ENCODE measurements around the gene DDT.
"Not testable (repeated sequence)": the region's sequence is repeated elsewhere in the genome, so short reads cannot be mapped to it uniquely, and the experiment has no call there.

The DDT gene

DNA sequence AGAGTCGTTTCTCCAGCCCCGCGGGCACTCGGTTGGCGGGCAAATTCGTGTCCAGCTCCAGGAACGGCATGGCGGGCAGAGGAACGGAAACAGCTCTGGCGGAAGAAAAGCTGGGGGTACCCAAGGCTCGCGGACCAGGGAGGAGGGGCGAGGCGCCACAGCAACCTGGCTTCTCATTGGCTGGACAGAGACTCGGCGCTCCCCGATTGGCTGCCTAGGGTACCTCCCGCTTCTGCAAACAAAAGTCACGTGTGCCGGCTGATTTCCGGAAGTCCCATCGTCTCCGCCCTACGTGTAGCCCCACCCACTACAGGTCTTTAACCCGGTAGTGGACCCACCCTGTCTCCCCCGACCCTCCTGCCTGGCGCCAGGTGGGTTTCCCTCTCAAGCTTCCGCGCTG is at the start of gene DDT:
Gene DDT, minus strand, starts transcription at position 97 of the 400 bp plus-strand sequence. Its CDS starts 27 bp downstream, at position 70.
- not testable (repeated sequence) for H3K4me3 Mint-ChIP-seq, H3K9me3 Mint-ChIP-seq, H3K27me3 Mint-ChIP-seq, DNase-seq, H3K27ac Mint-ChIP-seq
- peaks cover 18 to 26% of the 10 kb centered on the region in 2 donors for H3K36me3 Mint-ChIP-seq
- ATAC-seq (replicated peaks): peak; percentile 95 to 97
- peaks cover 13 to 23% of the 10 kb centered on the region in 2 donors for H3K4me1 Mint-ChIP-seq

DNA sequence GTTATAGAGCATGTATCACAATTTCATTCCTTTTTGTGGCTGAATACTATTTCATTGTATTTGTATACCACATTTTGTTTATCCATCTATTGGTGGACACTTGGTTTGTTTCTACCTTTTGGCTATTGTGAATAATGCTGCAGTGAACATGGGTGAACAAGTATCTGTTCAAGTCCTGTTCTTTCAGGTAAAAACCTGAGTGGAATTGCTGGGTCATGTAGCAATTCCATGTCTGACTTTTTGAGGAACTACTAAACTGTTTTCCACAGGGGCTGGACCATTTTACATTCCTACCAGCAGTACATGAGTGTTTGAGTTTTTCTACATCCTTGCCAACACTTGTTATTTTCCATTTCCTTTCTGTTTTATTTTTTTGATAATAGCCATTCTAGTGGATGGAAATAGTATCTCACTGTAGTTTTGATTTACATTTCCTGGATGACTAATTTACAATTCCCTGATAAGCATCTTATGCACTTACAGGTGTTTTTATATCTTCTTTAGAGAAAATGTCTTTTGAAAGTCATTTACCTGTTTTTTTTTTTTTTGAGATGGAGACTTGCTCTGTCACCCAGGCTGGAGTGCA is 49.1 kb upstream of the DDT start:
- ATAC-seq (replicated peaks) (no peak), DNase-seq (no peak)
- no peak overlapping the region for H3K27ac Mint-ChIP-seq
- no peaks in the 10 kb centered on the region for H3K27me3 Mint-ChIP-seq
- peaks cover 0 to 3% of the 10 kb centered on the region in 2 donors for H3K9me3 Mint-ChIP-seq
- peaks cover 11 to 26% of the 10 kb centered on the region in 2 donors for H3K36me3 Mint-ChIP-seq
- no peak overlapping the region for H3K4me3 Mint-ChIP-seq
- H3K4me1 Mint-ChIP-seq: peaks cover 5 to 15% of the 10 kb centered on the region in 2 donors

DNA sequence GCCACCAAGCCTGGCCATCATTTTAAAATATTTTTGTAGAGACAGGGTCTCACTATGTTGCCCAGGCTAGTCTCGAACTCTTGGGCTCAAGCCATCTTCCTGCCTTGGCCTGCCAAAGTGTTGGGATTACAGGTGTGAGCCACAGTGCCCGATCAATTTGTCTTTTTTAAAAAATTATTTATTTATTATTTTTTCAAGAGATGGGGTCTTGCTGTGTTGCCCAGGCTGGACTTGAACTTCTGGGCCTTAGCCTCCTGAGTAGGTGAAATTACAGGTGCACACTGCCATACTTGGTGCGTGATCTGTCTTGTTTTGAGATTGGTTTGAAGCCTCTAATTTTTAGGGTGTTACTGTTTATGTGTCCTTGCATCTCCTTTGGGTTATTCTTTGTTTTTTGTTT is 47.1 kb upstream of the DDT start:
- ATAC-seq (replicated peaks): no peak
- peaks cover 14 to 31% of the 10 kb centered on the region in 2 donors for H3K36me3 Mint-ChIP-seq
- no peak overlapping the region for H3K27ac Mint-ChIP-seq
- peaks cover 0 to 3% of the 10 kb centered on the region in 2 donors for H3K9me3 Mint-ChIP-seq
- H3K4me3 Mint-ChIP-seq: no peak overlapping the region
- peaks cover 0 to 5% of the 10 kb centered on the region in 2 donors for H3K4me1 Mint-ChIP-seq
- no peaks in the 10 kb centered on the region for H3K27me3 Mint-ChIP-seq
- no peak for DNase-seq

DNA sequence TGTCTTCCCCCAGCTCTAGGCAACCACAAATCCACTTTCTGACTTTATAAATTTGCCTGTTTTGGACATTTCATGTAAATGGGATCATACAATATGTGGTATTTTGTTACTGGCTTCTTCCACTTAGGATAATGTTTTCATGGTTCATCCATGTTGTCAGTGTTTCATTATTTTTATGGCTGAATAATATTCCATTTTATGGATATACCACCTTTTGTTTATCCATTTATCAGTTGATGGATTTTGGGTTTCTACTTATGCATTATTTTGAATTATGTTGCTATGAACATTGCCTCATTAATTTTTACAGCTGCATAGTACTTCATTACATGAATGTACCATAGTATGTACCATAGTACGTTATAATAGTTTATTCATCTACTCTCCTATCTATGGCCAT is 41.9 kb upstream of the DDT start:
- Mint-ChIP-seq H3K4me1 (peaks cover 9 to 26% of the 10 kb centered on the region in 2 donors), H3K27me3 (no peaks in the 10 kb centered on the region), H3K36me3 (peaks cover 8 to 21% of the 10 kb centered on the region in 2 donors), H3K4me3 (no peak overlapping the region), H3K9me3 (no peaks in the 10 kb centered on the region), H3K27ac (no peak overlapping the region)
- DNase-seq: no peak
- no peak for ATAC-seq (replicated peaks)

DNA sequence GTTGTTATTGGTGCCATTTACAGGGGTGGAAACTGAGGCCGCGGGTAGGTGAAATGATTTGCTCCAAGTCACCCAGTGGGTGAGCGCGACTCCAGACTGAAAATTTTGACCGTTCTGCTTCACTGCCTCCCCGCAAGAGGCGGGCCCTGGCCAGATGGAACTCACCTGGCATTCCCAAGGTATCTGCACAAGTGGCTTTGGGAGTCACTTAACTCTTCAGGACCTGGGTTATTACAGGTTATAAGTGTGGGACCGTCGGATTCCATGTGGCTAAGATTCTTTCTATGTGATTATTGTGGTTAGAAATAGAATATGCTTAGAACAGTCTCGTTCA is 37.5 kb upstream of the DDT start:
- H3K4me1 Mint-ChIP-seq: peaks cover 17 to 26% of the 10 kb centered on the region in 2 donors
- peaks cover 4 to 15% of the 10 kb centered on the region in 2 donors for H3K36me3 Mint-ChIP-seq
- peak overlapping the region; percentile 89 to 97 for H3K4me3 Mint-ChIP-seq
- no peaks in the 10 kb centered on the region for H3K27me3 Mint-ChIP-seq
- no peaks in the 10 kb centered on the region for H3K9me3 Mint-ChIP-seq
- H3K27ac Mint-ChIP-seq: peak overlapping the region; percentile 97
- ATAC-seq (replicated peaks) (no peak), DNase-seq (no peak)

DNA sequence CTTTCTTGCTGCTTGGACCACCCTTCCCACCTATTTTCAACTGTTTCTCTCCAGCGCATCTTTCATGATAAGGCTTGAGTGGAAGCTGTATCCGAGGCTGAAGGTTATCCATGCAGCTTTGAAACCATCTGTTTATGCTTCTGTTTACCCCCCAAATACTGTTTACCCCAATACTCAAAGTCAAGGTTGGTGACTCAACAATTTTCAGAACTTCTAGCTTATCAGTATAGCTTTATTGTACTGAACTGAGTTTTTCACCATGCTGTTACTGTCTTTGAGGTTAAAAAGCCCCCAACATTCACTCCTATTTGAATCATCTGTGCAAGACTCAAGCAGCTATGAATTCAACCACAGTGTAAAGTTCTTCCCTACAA is 35.8 kb upstream of the DDT start:
- no peak overlapping the region for H3K4me3 Mint-ChIP-seq
- H3K9me3 Mint-ChIP-seq: no peaks in the 10 kb centered on the region
- H3K4me1 Mint-ChIP-seq: peaks cover 17 to 26% of the 10 kb centered on the region in 2 donors
- ATAC-seq (replicated peaks) (no peak), DNase-seq (no peak)
- peaks cover 2 to 6% of the 10 kb centered on the region in 2 donors for H3K36me3 Mint-ChIP-seq
- H3K27ac Mint-ChIP-seq: no peak overlapping the region
- H3K27me3 Mint-ChIP-seq: no peaks in the 10 kb centered on the region

DNA sequence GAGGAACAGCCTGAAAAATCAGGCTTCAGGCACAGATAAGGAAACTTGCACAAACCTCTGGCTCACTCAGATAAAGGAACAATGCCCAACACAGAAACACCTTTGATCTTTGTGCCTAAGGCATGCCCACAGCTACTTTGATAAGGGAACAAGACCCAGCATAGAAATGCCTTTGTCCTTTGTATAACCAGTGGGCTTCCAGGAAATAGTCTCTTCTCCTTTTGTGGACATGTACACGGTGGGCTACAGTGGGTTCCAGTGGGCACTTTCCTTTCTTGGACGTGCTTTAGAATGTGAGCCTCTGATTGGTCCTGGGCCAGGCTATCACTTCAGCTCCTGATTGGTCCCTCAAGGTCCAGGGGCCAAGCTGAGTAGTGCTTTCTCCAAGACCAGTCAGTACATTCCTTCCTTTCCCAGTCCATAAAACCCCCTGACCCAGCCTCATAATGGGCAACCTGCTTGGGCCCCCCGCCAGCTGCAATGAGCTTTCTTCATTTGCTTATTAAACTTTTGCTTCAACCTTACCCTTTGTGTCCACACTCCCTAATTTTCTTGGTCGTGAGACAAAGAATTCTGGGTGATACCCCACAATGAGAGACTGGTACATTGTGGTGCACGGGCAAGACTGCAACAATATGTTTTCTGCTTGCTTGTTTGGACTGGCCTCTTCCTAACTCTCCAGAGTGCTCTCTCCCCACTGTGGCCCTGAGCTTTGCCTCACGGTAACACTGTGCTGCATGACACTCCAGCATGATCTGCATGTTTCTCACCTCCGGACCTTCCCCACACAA is 35.2 kb upstream of the DDT start:
- ATAC-seq (replicated peaks) (no peak), DNase-seq (no peak)
- H3K27ac Mint-ChIP-seq: no peak overlapping the region
- H3K4me3 Mint-ChIP-seq: no peak overlapping the region
- no peaks in the 10 kb centered on the region for H3K27me3 Mint-ChIP-seq
- H3K4me1 Mint-ChIP-seq: peaks cover 16 to 21% of the 10 kb centered on the region in 2 donors
- H3K36me3 Mint-ChIP-seq: peaks cover 2 to 6% of the 10 kb centered on the region in 2 donors
- no peaks in the 10 kb centered on the region for H3K9me3 Mint-ChIP-seq

DNA sequence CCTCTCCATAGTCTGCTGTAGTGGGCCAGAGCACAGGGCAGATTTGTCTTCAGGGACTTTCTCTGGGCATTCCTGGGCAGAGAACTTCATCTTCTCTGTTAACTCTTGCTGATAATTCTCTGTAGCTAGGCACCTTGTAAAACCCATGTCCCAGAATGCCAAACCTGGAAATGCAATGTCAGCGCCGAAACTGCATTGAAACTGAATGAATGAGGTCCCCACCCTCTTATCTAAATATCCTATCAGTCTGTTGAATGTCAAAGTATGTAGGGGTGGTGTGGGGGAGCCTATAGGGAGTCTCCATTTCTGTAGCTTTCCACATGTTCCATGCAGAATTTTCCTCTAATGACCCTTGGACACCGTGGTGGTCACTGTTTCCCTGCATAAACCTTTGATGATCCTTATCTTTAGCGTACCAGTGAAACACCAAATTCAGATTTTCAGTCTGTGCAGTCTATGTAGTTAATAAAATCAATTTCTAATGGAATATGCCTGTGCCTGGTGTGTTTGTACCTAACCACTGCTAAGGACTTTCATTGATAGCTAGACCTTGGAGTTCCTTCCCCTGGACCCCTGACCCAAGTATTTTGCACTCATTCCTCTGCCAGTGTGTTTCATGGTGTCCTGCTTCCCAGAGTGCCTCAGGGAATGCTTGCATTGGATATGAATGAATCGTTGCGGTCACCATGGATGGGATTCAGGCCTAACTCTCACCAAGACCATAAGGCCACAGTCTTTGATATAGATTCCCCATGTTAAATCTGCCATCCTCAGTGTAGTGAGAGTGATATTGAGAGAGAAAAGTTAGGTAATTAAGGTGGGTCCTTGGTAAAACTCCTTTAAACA is 34.4 kb upstream of the DDT start:
- no peaks in the 10 kb centered on the region for H3K9me3 Mint-ChIP-seq
- H3K4me3 Mint-ChIP-seq: no peak overlapping the region
- peaks cover 12 to 16% of the 10 kb centered on the region in 2 donors for H3K4me1 Mint-ChIP-seq
- H3K27ac Mint-ChIP-seq: no peak overlapping the region
- peaks cover 0 to 2% of the 10 kb centered on the region in 2 donors for H3K27me3 Mint-ChIP-seq
- ATAC-seq (replicated peaks) (no peak), DNase-seq (no peak)
- H3K36me3 Mint-ChIP-seq: peaks cover 2 to 6% of the 10 kb centered on the region in 2 donors

DNA sequence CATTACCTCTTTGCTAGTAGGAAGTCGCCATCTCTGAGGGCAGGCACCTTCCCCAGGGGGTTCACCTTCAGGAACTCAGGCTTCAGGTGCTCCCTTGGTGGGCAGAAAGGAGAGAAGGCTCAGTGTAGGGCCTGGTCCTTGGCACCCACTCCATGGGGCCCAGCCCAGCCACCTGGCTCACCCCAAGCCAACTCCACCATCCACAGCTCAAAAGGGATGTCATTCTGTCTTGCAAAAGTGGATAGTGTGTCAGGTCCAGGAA is 33.7 kb upstream of the DDT start:
- ATAC-seq (replicated peaks): no peak
- H3K4me3 Mint-ChIP-seq: no peak overlapping the region
- peaks cover 11% of the 10 kb centered on the region in 2 donors for H3K4me1 Mint-ChIP-seq
- H3K9me3 Mint-ChIP-seq: no peaks in the 10 kb centered on the region
- H3K27ac Mint-ChIP-seq: no peak overlapping the region
- peaks cover 0 to 5% of the 10 kb centered on the region in 2 donors for H3K27me3 Mint-ChIP-seq
- peaks cover 2 to 6% of the 10 kb centered on the region in 2 donors for H3K36me3 Mint-ChIP-seq
- no peak for DNase-seq

DNA sequence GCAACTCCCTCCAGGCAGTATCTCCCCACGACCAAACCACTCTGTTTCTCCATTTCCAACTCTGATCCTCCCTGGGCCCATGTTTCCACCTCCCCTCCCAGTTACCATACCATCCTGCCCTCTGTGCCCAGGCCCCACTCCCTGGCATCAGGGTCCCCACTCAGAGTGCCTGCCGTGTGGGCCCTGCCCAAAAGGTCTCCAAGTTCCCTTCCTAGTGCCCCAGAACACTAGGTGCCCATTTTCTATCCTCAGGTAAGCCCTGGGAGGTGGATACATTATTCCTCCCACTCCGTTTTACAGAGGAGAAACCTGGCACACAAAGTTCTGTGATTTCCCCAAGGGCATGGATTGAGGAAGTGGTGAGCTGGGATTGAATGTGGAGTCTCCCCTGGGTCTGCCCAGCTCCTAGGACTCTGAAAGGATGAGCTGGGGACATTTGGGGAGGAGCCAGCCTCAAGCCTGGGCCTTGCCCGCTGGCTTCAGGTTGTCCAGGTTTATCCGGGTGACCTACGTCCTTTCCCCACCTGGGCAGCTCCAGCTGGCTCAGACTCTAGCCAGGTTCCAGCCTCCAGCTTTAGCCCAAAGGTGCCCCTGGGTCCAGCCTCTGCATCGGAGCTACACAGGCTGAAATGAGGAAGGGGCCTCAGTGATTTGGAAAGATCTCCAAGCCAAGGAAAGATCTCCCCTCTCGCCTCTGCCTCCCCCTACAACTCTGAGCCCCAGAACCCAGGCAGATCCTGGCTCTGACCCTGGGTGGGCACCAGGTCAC is 33.2 kb upstream of the DDT start:
- Mint-ChIP-seq H3K27me3 (peaks cover 0 to 5% of the 10 kb centered on the region in 2 donors), H3K9me3 (no peaks in the 10 kb centered on the region), H3K4me3 (no peak overlapping the region), H3K4me1 (peaks cover 9 to 11% of the 10 kb centered on the region in 2 donors), H3K27ac (no peak overlapping the region), H3K36me3 (peaks cover 2 to 6% of the 10 kb centered on the region in 2 donors)
- DNase-seq: no peak
- ATAC-seq (replicated peaks): no peak

DNA sequence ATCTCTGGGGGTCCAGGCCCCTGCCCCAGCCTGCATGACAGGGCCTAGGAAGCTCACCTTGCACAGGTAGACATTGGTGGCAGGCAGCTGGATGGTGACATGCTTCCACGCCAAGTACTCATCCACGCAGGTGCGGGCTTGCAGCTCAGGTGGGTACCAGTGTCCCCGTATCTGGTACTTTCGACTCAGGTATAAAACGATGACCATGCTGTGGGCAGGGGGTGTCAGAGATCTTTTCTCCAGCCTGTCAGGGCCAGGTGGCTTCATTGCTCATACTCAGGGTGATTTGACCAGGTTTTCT is 32.6 kb upstream of the DDT start:
- Mint-ChIP-seq H3K27me3 (peaks cover 5% of the 10 kb centered on the region in 2 donors), H3K27ac (no peak overlapping the region), H3K36me3 (peaks cover 2 to 6% of the 10 kb centered on the region in 2 donors), H3K9me3 (no peaks in the 10 kb centered on the region), H3K4me3 (no peak overlapping the region), H3K4me1 (peaks cover 6 to 9% of the 10 kb centered on the region in 2 donors)
- DNase-seq (no peak), ATAC-seq (replicated peaks) (no peak)

DNA sequence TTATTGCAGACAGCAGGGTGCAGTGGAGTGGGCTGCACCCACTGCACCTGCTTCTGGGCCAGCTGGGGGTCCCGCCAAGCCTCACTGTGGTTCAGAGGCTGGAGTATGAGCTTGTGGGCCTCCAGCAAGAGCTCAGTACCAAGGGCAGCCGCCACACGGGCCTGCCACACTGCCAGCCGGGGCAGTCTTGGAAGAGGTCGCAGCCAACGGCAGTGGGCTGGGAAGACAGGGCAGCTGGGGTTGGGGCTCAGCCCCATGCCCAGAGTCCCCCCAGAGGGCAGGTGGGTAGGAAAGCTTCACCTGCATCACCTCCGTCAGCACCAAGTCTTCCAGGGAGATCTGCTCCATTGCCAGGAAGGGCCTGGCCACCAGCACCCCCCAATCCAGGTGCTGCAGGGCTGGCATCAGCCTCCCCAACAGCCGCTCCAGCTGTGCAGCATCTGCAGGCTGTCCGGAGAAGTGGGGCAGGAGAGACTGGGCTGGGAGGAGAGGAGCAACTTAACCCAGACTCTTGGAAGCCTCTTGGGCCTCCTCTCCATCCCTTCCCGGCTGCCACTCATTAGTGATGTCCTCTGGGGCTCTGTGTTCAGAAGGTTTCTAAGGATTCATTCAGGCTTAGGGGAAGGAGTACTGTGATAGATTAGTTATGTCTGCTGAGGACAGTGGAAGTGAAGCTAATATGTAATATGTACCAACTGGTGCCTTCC is 32.1 kb upstream of the DDT start:
- ATAC-seq (replicated peaks) (no peak), DNase-seq (no peak)
- H3K9me3 Mint-ChIP-seq: no peaks in the 10 kb centered on the region
- H3K4me3 Mint-ChIP-seq: no peak overlapping the region
- H3K27me3 Mint-ChIP-seq: peaks cover 5 to 10% of the 10 kb centered on the region in 2 donors
- peaks cover 2 to 6% of the 10 kb centered on the region in 2 donors for H3K36me3 Mint-ChIP-seq
- no peak overlapping the region for H3K27ac Mint-ChIP-seq
- peaks cover 6 to 9% of the 10 kb centered on the region in 2 donors for H3K4me1 Mint-ChIP-seq

DNA sequence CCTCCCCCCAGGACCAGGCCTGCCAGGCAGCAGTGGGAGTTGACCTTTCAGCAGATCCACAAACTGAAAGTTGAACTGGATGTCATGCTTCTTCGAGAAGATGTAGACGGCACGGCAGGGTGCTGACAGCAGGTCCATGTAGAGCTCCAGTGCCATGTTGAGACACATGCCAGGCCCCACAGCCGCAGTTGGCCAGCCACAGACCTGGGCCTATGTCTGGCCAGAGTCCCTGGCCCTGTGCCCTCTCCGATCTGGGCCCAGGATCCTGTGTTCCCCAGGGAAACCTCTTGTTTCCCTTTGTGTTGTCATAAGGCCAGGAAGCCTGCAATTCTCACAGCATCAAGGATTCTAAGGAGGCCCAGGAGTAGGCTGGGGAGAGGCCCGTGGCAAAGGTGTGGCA is 31.0 kb upstream of the DDT start, which contains the start of gene GSTT4:
Gene GSTT4, minus strand, starts transcription at position 253 of the 400 bp plus-strand sequence. Its CDS starts 97 bp downstream, at position 156.
- Mint-ChIP-seq H3K27me3 (peaks cover 5 to 12% of the 10 kb centered on the region in 2 donors), H3K27ac (no peak within 1 kb of the TSS), H3K9me3 (no peaks in the 10 kb centered on the region), H3K4me3 (no peak within 1 kb of the TSS), H3K36me3 (no peaks in the 10 kb centered on the region), H3K4me1 (no peaks in the 10 kb centered on the region)
- DNase-seq: no peak
- no peak for ATAC-seq (replicated peaks)

DNA sequence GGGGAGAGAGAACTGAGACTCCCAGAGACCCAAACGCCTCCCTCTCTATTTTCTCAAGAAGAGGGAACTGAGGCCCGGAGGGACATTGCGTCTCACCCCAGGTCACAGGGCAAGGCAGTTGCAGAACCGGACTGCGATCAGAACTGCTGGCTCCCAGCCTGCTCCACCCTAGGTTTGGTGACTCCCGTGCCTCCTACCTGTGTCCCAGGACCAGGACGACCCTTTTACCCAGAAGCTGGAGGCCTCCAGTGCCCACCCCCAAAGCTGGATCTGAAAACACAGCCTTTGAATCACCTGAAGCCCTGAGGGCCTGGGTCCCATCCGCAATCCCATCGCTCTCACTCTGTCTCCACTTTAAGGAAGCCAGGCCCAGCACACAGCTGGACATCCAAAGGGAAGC is 29.6 kb upstream of the DDT start:
- H3K9me3 Mint-ChIP-seq: no peaks in the 10 kb centered on the region
- H3K4me3 Mint-ChIP-seq: no peak overlapping the region
- H3K4me1 Mint-ChIP-seq: no peaks in the 10 kb centered on the region
- no peaks in the 10 kb centered on the region for H3K36me3 Mint-ChIP-seq
- H3K27ac Mint-ChIP-seq: no peak overlapping the region
- DNase-seq (no peak), ATAC-seq (replicated peaks) (no peak)
- peaks cover 9 to 18% of the 10 kb centered on the region in 2 donors for H3K27me3 Mint-ChIP-seq
